ENCODE results near the gene ARF1.

Gene ARF1

DNA sequence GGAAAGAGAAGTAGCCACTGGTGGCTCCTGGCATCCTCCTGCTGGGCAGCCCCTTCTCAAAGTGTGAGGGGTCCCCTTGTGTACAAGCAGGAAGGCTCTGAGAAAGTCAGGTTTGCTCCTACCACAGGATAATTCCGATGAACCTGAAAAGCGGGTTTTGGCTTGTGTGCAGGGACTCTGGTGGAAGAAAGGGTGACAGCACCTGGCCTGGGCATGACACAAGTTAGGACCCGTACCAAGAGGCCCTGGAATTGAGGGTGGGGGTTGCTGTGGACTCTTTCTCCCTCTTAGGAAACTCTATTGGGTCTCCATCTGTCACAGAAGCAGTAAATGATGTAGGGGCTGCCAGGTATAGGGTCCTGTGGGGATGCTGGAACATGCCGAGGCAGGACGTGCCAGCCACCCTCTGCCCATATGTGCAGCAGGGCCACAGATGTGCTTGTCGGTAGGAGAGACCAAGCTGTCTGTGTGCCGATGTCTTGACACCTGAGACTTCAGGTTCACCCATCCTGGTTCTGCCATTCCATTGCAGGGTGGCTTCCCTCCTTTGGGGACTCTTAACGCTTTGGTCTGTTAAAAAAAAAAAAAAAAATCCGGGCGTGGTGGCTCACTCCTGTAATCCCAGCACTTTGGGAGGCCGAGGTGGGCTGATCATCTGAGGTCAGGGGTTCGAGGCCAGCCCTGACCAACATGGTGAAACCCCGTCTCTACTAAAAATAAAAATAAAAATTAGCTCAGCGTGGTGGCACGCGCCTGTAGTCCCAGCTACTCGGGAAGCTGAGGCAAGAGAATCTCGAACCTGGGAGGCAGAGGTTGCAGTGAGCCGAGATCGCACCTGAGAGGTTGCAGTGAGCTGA lies 10.8 kb downstream of the ARF1 start:
- intact Hi-C loops (cut with DNase I), result no loop called here
- DNase-seq, result peak in 9 of 42 donors; percentile 0 to 29 (median 2)

DNA sequence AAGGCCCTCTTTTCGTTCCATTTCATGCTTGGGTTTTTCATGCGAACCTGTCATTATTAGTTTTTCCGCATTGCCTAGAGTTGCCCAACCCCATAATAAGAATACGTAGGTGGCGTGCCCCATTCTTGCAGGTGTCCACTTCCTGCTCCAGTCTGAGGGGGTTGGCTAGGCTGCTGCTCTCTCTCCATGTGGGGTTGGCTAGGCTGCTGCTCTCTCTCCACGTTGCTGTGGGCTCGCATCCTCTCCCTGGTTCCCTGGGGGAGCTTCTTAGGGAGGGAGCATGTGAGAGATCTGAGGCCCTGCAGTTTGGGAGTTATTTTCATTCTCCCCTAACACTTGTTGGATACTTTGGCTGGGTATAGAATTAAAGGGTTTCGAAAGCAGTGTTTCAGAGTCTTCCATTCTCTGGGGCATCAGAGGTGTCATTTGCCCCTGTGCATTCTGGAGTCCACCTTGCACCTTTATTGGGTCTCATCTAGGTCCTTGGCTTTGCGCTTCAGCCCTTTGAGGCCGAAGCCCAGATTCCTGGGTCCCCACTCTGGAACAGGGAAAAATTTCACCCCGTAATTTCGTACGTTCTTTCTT lies 12.0 kb downstream of the ARF1 start:
- intact Hi-C loops (cut with DNase I), result no loop called here
- peak in 1 of 42 donors; percentile 3 for DNase-seq

DNA sequence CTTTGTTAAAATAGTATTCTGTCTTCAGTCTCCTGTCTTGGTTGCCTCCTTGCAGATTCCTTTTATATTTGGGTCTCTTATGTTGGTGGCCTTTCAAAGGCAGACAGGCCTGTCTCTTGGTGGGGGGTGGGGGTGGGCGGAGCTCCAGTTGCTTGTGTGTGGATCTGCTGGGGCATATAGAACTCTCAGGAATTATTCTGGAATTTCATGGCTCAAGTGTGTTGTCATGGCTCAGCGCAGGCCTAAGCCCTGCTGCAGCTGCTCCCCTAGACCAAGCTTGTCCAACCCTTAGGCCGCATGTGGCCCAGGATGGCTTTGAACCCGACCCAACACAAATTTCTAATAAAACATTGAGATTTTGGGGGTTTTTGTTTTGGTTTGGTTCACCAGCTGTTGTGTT lies 12.7 kb downstream of the ARF1 start:
- intact Hi-C loops (cut with DNase I), result no loop called here
- DNase-seq, result peak in 2 of 42 donors; percentile 1 to 6

DNA sequence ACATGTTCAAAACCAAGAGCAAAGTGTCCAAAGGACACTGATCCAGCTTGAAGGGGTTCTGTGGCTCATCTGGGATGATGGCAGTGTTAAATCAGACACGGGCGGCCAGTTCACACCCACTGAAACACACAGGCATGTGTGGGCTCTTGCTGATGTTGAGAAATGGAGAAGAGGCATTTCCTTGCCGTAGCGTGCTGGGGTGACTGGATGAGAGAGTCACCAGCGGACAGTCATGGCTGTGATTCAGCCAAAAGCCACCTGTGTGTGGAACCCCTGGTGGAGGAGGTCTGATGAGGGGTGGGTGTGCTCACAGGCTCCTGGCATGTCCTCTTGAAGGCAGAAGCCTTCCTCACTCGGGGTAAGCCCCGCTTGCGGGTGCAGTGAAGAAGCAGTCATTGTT lies 13.4 kb downstream of the ARF1 start:
- peak in 7 of 42 donors; percentile 0 to 27 (median 2) for DNase-seq
- intact Hi-C loops (cut with DNase I), result no loop called here

DNA sequence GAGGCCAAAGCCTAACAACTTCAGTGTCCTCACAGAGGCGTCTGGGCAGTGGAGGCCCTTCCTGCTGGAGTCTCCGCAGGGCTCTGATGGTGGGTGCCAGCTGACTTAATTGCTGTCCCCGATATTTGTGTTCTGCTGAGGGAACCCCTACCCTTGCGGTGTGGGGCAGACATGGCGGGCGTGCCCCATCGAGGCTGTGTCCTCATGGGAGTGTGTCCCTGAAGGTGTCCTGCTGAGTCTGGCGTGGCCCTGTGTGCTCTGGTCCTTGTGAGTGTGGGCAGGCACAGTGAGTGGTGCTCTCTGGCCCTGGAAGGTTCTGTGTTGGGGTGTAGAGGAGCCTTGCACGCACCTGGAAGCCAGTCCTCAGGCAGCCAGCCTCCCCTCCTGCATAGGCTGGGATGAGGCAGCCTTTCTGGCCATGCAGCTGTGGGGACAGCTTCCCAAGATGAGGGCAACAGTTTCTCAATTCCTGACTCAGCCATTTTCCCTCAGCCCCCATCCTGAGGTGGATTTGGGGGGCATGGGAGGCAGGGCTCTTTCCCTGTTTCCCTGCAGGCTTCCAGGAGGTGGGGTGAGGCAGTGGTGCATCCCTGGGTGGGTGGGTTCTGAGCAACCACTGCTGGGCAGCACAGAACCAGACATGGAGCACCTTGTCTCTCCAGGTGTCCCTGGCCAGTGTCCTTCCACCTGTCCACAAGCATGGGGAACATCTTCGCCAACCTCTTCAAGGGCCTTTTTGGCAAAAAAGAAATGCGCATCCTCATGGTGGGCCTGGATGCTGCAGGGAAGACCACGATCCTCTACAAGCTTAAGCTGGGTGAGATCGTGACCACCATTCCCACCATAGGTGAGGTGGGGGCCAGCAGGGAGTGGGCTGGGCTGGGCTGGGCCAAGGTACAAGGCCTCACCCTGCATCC lies 14.2 kb downstream of the ARF1 start:
- peak in 10 of 42 donors; percentile 2 to 39 (median 10) for DNase-seq
- intact Hi-C loops (cut with DNase I), result no loop called here

DNA sequence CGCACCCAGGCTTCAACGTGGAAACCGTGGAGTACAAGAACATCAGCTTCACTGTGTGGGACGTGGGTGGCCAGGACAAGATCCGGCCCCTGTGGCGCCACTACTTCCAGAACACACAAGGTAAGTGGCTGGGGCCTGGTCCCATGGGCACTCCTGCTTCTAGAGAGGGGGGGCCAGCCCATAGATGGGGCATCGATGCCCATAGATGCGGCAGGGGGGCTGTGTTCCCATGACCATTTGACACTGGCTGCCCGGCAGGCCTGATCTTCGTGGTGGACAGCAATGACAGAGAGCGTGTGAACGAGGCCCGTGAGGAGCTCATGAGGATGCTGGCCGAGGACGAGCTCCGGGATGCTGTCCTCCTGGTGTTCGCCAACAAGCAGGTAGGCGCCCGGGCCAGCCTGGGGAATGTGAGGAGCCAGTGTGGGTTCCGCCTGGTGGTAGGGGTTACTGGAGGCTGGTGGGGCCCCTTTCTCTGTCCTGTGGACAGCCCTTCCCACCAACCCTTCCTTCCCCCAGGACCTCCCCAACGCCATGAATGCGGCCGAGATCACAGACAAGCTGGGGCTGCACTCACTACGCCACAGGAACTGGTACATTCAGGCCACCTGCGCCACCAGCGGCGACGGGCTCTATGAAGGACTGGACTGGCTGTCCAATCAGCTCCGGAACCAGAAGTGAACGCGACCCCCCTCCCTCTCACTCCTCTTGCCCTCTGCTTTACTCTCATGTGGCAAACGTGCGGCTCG lies 15.0 kb downstream of the ARF1 start:
- peak in 10 of 42 donors; percentile 3 to 42 (median 14) for DNase-seq
- intact Hi-C loops (cut with DNase I), result no loop called here

DNA sequence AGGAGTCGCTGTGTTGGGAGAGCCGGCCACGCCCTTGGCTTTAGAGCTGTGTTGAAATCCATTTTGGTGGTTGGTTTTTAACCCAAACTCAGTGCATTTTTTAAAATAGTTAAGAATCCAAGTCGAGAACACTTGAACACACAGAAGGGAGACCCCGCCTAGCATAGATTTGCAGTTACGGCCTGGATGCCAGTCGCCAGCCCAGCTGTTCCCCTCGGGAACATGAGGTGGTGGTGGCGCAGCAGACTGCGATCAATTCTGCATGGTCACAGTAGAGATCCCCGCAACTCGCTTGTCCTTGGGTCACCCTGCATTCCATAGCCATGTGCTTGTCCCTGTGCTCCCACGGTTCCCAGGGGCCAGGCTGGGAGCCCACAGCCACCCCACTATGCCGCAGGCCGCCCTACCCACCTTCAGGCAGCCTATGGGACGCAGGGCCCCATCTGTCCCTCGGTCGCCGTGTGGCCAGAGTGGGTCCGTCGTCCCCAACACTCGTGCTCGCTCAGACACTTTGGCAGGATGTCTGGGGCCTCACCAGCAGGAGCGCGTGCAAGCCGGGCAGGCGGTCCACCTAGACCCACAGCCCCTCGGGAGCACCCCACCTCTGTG lies 15.9 kb downstream of the ARF1 start:
- intact Hi-C loops (cut with DNase I), result no loop called here
- DNase-seq, result peak in 6 of 42 donors; percentile 9 to 40 (median 12)

DNA sequence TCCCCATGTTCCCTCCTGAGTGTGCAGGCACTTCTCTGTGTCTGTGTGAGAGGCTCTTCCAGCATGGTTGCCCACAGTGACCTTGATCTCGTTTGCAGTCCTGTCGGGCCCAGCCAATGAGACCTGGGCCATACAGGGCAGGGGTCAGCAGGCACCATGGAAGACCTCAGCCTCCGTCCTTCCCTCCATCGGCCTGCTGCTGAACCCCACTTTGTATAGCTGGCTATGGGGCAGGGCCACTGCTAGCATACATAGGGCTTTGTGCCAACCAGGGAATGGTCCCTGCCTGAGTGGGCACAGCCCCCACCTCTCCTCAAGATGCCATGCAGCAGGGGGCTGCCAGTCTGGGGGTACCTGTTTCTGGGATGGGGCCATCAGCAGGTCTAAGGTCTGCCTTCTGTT lies 16.8 kb downstream of the ARF1 start:
- DNase-seq, result peak in 1 of 42 donors; percentile 38
- intact Hi-C loops (cut with DNase I), result no loop called here

DNA sequence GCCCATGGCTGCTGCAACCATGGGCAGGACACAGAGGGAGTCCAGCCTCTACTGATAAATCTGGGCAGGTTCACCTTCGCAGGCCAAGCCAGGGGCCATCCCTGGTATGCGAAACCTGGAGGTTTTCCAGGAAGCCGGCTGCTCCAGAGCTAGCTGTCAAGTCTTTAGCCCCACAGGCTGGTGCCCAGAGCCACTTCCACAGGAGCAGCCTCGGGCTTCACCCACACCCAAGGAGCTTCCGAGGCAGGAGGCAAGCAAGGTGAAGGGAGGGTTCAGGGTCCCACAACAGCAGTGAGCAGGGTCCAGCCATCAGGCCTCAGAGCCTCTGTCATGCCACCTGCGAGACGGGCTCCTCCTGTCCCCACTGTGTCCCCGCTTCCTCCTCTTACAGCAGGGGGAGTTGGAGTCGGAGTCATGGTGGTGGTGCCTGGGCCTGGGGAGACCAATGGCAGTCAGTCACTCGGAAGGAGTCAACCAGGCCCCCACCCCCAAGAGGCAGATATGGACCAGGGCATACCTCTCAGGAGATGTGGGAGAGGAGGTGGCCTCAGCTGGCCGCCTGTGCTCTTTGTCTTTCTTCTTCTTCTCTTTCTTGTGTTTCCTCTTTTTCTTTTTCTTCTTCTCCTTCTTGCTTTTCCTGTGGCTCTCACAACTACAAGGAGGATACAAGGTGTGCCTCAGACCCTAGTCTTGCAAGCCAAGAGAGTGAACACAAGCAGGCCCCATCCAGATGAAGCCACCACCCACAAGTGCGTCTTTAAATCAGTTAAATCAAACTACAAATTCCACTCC lies 18.5 kb downstream of the ARF1 start:
- intact Hi-C loops (cut with DNase I), result no loop called here
- DNase-seq, result peak in 4 of 42 donors; percentile 1 to 44 (median 10)

DNA sequence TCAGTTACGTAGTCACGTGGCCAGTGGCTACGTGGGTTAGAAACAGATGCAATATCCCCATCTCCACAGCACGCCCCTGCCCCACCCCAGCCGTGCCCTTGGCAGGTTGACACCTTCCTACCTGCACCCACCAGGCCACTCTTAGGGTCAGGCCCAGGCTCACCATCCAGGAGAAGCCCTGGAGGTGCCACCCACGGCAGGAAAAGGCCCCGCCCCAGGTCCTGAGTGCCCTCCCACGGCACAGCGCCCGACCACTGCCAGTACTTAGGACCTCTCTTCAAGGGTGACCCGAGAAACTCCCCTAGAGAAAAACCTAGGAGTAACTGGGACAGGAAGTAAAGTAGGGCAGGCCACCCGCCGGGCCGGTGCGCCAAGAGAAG lies 19.1 kb downstream of the ARF1 start:
- DNase-seq, result peak in 2 of 42 donors; percentile 2 to 14
- intact Hi-C loops (cut with DNase I), result no loop called here

DNA sequence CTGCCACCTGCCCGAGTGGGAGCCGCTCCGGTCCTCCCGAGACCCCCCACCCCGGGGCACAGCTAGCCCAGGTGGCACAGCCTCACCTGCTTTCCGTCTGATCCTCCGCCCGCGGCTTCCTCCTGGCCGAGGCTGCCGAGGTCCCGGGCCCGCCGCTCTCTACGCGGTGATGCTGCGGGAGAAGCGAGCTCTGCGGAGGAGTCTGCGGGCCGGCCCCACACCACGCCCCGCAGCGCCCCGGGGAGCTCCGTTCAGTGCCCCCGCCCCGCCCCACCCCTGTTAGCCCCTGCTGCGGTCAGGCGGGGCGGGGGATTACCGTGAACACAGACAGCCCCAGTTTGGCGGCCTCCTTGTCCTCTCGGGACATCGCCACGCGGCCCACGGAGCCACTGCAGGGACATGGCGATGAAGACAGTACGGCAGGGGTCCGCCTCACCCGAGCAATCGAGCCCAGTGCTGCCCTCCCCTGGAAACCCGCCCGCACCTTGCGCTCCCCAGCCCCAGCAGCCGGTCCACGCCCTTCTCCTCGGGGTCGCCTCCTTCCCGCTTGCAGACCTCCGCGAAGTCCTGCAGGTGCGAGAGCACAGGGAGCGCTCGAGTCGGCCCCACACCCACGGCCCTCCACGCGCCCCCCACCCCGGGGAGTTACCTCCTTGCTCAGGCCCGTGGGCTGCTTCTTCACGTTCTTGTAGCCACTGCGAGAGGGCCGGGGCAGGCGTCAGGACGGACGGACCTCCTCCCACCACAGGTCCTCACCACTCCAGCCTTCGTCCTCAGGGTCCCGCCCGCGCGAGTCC lies 19.7 kb downstream of the ARF1 start:
- intact Hi-C loops (cut with DNase I), result loop anchor here (2.0 kb wide), 1 partner anchor 17 kb away; no protein-coding TSS in a partner anchor
- DNase-seq, result peak in 9 of 42 donors; percentile 6 to 65 (median 37)

DNA sequence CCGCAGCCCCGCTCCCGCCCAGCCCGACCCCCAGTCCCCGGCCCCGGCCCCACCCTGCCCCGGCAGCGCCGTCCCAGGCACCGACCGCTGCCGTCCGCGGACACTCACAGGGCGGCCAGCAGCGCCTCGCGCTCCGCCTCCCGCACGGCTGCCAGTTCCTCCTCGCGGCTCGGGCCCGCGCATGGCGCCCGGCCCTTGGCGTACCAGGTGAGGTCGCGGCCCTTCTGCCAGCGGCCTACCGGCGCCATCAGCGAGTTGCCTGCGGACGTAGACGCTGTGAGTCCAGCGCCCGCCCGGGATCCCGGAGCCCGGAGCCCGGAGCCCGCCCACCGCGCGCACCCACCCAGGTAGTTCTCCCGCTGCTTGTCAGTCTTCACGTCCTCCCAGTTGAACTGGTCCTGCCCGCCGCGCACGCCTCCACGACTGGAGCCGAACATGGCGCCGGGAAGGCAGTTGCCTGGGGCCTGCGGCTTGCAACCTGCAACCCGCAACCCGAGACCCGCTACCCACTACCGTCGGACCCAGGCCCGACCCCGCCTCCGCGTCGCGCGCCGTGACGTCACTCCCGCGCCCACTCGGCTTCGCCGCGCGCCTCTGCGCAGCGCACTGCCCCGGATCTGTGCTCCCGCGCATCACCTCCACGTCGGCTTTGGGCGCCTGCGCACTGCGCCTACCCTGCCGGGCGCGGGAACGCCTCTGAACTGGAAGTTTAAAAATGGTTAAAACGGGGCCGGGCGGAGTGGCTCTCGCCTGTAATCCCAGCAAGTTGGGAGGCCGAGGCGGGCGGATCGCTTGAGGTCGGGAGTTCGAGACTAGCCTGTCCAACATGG lies 20.5 kb downstream of the ARF1 start, which contains the start of gene C1orf35:
TSS of gene C1orf35 (minus strand) at position 535 of the 830 bp plus-strand sequence. CDS start at position 437, 98 bp downstream.
- DNase-seq, result peak; percentile 77 to 96 (median 90)
- intact Hi-C loops (cut with DNase I), result loop anchor here (2.0 kb wide), 1 partner anchor 18 kb away; no protein-coding TSS in a partner anchor

DNA sequence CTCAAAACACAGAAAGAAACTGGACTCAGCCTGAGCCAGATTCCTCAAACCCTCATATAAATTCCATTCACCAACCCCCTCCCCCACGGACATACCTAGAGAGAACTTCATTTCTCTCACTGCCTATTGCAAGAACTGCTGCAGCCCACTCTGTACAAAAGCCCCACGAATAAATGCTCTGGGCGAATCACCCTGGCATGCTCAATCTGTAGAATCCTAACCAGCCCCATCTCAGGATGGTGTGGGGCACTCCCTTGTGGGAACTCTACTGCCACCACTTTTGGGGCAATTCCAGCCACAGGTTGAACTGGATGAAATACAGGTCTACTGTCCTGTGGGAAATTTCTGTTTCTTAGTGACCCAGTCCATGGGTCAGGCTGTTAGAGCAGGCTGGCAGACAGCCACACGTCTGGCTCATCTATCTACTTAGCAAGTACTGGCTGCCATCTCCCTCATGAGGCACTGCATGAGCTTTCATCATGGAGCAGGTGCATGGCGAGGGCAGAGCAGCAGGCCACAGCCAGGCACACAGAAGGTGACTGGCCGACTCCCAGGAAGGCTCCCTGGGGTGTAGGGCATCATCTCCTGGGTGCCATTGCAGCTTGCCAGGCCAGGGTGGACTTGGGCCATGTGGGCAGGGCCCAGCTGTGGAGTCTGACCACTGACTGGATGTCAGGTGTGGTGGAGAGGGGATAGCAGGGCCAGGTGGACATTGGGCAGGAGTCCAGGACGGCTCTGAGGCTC lies 22.2 kb downstream of the ARF1 start:
- intact Hi-C loops (cut with DNase I), result no loop called here
- DNase-seq, result peak in 1 of 42 donors; percentile 10

DNA sequence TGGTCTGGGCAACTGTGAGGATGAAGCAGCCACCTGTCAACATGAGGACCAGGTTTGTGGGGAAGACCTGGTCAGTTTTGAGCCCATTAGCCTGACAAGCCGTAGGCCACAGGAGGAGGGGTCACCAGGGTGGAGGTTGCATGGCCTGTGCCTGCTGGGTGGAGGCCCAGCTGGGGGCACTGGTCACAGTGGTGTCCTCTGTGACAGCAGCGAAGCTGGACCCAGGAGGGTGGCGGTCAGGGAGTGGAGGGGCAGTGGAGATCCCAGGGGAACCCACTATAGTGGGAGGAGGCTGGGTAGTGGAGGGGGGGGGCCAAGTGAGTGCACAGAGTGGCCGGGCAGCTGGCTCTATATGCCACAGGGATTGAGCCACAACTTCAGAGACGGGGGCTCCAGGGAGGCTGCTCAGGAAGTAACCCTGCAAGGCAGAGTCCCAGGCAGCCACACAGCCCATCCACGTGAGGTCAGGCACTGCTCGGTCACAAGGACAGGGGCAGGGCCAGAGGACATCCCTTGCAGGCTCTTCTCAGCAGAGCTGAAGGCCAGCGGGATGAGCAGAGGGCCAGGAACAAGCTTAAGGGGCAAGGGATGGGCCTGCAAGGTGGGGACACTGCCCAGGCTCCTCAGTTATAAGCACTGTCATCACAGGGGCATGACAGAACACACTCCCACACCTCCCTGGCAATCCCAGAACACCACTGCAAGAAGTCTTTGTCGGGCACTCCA lies 22.9 kb downstream of the ARF1 start:
- intact Hi-C loops (cut with DNase I), result no loop called here
- DNase-seq, result peak in 1 of 42 donors; percentile 3

All from head of caudate nucleus (tissue), 42 donors.